Measurements from ENCODE around the gene IDUA.

GRCh38 chr4:991451-992296, 4.8 kb downstream of the IDUA start:
- TF ChIP-seq CTCF (conservative IDR thresholded peaks at IDR 0.05; ENCODE audit: low read depth, low read length) (no peak), EZH2 (IDR thresholded peaks at IDR 0.05; ENCODE audit: low read length, unreplicated experiment) (no peak), EZH2phosphoT487 (IDR thresholded peaks at IDR 0.05; ENCODE audit: borderline replicate concordance, low read length) (no peak)
